GM12891 (cell line): ENCODE results near the gene ING1.

ENCODE experiments used
- PAX5 ChIP-seq: IDR thresholded peaks from 2 replicates; pipeline ENCODE4 v1.6.1; 2011; ENCODE audit warnings: low read length, moderate library complexity, mild to moderate bottlenecking; ENCODE audit not compliant: insufficient read depth, severe bottlenecking
- POLR2A ChIP-seq: IDR thresholded peaks from 2 replicates; pipeline ENCODE4 v1.6.1; 2011; ENCODE audit warnings: low read depth, low read length, control low read depth
- POLR2AphosphoS5 ChIP-seq: IDR thresholded peaks from 2 replicates; pipeline ENCODE4 v1.6.1; 2011; ENCODE audit warnings: low read depth, low read length, control low read depth
- POU2F2 ChIP-seq: IDR thresholded peaks from 2 replicates; pipeline ENCODE4 v1.6.1; 2011; ENCODE audit warnings: low read depth, mild to moderate bottlenecking, control low read depth, low read length, moderate library complexity
- TAF1 ChIP-seq: IDR thresholded peaks from 2 replicates; pipeline ENCODE4 v1.6.1; 2011; ENCODE audit warnings: low read depth, low read length, control low read depth

DNA sequence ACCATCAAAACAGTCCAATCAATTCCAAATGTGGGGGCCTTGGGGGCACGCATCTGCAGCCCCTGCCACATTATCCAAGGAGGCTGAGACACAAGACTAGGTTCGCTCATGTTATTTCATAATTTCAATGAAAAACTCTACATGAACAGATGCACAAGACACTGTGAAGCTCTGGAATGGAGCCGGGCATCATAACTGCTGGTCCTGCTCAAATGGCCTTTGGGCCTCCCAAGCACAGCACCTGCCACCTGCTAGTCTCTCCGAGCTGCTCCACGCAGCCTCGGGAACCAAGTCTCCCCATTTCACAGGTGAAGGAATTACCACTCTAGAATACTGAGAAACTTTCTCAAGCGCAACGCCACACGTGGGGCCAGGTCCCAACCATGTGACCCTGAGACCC, 24.5 kb upstream of the ING1 start:
- TF ChIP-seq POLR2AphosphoS5, result no peak
- no peak for TF ChIP-seq POLR2A
- TF ChIP-seq TAF1, result no peak
- no peak for TF ChIP-seq POU2F2
- no peak for TF ChIP-seq PAX5
